Measurements from ENCODE around the gene MYO15B.

MYO15B gene

DNA sequence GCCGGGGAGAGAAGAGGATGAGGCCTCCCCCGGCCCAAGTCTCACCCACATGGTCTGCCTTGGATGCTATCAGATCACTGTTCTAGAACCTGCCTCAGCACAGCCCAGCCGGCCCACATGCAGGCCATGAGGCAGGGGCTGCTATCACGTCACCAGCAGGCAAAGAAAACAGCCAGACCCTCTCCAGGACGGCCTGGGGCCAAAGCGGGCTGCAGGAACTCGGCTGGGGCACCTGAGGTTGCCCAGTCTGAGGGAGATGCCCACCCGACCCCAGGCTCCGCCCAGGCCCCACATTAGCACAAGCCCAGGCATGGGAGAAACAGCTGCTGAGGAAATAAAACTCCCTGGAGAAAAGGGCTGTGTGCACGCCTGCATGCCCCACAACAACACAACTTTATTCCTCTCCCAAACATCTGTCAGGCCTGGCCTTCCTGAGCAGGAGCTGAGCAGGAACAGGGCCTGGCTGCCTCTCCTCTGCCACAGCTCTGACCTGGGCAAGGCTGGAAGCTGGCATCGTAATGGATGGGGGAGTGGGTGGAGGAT lies 39.0 kb downstream of the MYO15B start:
- Histone ChIP-seq H3K27ac (ENCODE audit: low read depth, low read length, poor library complexity, severe bottlenecking) (no peak overlapping the region), H3K9me2 (ENCODE audit: low read depth, low read length) (no peaks in the 10 kb centered on the region), H3K27me3 (ENCODE audit: insufficient read depth, low read length) (peaks cover 5% of the 10 kb centered on the region; the same call in 1 of the 2 replicates), H3K4me3 (ENCODE audit: low read depth, low read length, poor library complexity, severe bottlenecking) (no peak overlapping the region), H3K9ac (ENCODE audit: low read length) (no peak overlapping the region), H3K4me1 (ENCODE audit: insufficient read depth, low read length, severe bottlenecking) (no peaks in the 10 kb centered on the region), H2AFZ (ENCODE audit: low read length) (no peak overlapping the region), H3F3A (ENCODE audit: insufficient read depth, low read length) (no peaks in the 10 kb centered on the region), H4K20me1 (ENCODE audit: insufficient read depth, low read length) (no peaks in the 10 kb centered on the region), H3K79me2 (ENCODE audit: insufficient read depth, low read length) (no peaks in the 10 kb centered on the region), H3K36me3 (ENCODE audit: insufficient read depth, low read length) (peaks cover 12% of the 10 kb centered on the region; the same call in 1 of the 2 replicates), H3K9me3 (ENCODE audit: low read length) (no peaks in the 10 kb centered on the region), H3K4me2 (ENCODE audit: low read length) (no peak overlapping the region)
- TF ChIP-seq CTCF (IDR thresholded peaks at IDR 0.05; ENCODE audit: low read length) (no peak), EZH2 (IDR thresholded peaks at IDR 0.05; ENCODE audit: borderline replicate concordance, low read length) (no peak)

DNA sequence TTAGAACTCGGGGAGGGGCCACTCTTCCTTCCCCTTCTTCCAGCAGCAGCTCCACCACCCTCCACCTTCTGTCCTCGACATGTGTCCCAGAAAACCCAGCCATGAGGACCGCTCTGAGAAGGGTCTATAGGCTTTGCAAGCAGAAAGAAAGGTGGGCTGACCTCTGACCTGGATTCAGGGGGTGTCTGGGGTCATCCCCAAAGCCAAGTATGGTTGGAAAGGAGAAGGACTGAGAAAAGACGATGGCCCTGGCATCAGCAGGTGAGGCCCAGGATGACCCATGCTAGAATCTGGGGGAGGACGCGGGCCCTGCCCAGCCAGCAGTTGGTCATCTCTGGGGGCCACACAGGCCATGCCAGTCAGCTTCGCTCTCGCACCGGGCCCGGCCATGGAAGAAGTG lies 39.5 kb downstream of the MYO15B start:
- no peaks in the 10 kb centered on the region for H3K79me2 ChIP-seq (ENCODE audit: insufficient read depth, low read length)
- peaks cover 5% of the 10 kb centered on the region; the same call in 1 of the 2 replicates for H3K27me3 ChIP-seq (ENCODE audit: insufficient read depth, low read length)
- TF ChIP-seq CTCF (IDR thresholded peaks at IDR 0.05; ENCODE audit: low read length) = no peak
- no peak for TF ChIP-seq EZH2 (IDR thresholded peaks at IDR 0.05; ENCODE audit: borderline replicate concordance, low read length)
- H3K9me3 ChIP-seq (ENCODE audit: low read length) = no peaks in the 10 kb centered on the region
- no peaks in the 10 kb centered on the region for H3F3A ChIP-seq (ENCODE audit: insufficient read depth, low read length)
- no peaks in the 10 kb centered on the region for H3K9me2 ChIP-seq (ENCODE audit: low read depth, low read length)
- no peak overlapping the region for H2AFZ ChIP-seq (ENCODE audit: low read length)
- H3K27ac ChIP-seq (ENCODE audit: low read depth, low read length, poor library complexity, severe bottlenecking) = no peak overlapping the region
- H3K4me3 ChIP-seq (ENCODE audit: low read depth, low read length, poor library complexity, severe bottlenecking) = no peak overlapping the region
- H3K4me1 ChIP-seq (ENCODE audit: insufficient read depth, low read length, severe bottlenecking) = no peaks in the 10 kb centered on the region
- H4K20me1 ChIP-seq (ENCODE audit: insufficient read depth, low read length) = no peaks in the 10 kb centered on the region
- H3K36me3 ChIP-seq (ENCODE audit: insufficient read depth, low read length) = peaks cover 14% of the 10 kb centered on the region; the same call in 1 of the 2 replicates
- H3K4me2 ChIP-seq (ENCODE audit: low read length) = no peak overlapping the region
- H3K9ac ChIP-seq (ENCODE audit: low read length) = no peak overlapping the region

- Histone ChIP-seq H3K9me3 (ENCODE audit: low read length) (no peaks in the 10 kb centered on the region), H3K79me2 (ENCODE audit: insufficient read depth, low read length) (no peaks in the 10 kb centered on the region), H3K4me3 (ENCODE audit: low read depth, low read length, poor library complexity, severe bottlenecking) (no peak overlapping the region), H3K9ac (ENCODE audit: low read length) (no peak overlapping the region), H3K36me3 (ENCODE audit: insufficient read depth, low read length) (peaks cover 16% of the 10 kb centered on the region; the same call in 1 of the 2 replicates), H3K27ac (ENCODE audit: low read depth, low read length, poor library complexity, severe bottlenecking) (no peak overlapping the region), H4K20me1 (ENCODE audit: insufficient read depth, low read length) (no peaks in the 10 kb centered on the region), H3K4me1 (ENCODE audit: insufficient read depth, low read length, severe bottlenecking) (no peaks in the 10 kb centered on the region), H3F3A (ENCODE audit: insufficient read depth, low read length) (no peaks in the 10 kb centered on the region), H3K4me2 (ENCODE audit: low read length) (no peak overlapping the region), H3K9me2 (ENCODE audit: low read depth, low read length) (no peaks in the 10 kb centered on the region), H2AFZ (ENCODE audit: low read length) (no peak overlapping the region), H3K27me3 (ENCODE audit: insufficient read depth, low read length) (peaks cover 5% of the 10 kb centered on the region; the same call in 1 of the 2 replicates)
- TF ChIP-seq EZH2 (IDR thresholded peaks at IDR 0.05; ENCODE audit: borderline replicate concordance, low read length) = no peak
- no peak for TF ChIP-seq CTCF (IDR thresholded peaks at IDR 0.05; ENCODE audit: low read length)
These were observed 40.8 kb downstream of the MYO15B start for GRCh38 chr17:75628425-75628824.
